IMR-90 (cell line): ENCODE data around the gene EGLN3. TPM values are rescaled to one million over a fixed set of nuclear protein-coding genes. Genes with fewer than 3 reads are reported as not detected.

Experiments used
- ATAC-seq: fragments of 200-7000 bp; cut with Tn5 transposase; 2 replicates; pipeline ENCODE4 v1.9.1; 2020; ENCODE audit warnings: low read depth, mild to moderate bottlenecking, moderate library complexity
- BruUV-seq: library from RNA; stranded (reverse); fragments of 400-500 nt; replicated peaks from 2 replicates; lab custom pipeline; 2021; lab: Mats Ljungman, UMichigan
- CTCF ChIA-PET: fragments of 300-600 bp; formaldehyde crosslinking; extraction: SDS; loops from one replicate; lab custom pipeline; 2021; ENCODE audit warnings: antibody characterized with exemption; lab: Yijun Ruan, JAX
- POLR2A ChIA-PET: fragments of 300-600 bp; sonication (Branson Sonifier 250); formaldehyde crosslinking; loops from one replicate; lab custom pipeline; 2022; ENCODE audit warnings: antibody characterized with exemption; ENCODE audit not compliant: unreplicated experiment; lab: Charles Lee
- DNase-seq: peaks from one replicate; pipeline ENCODE4 v3.0.0; 2013
- H2AFZ ChIP-seq: replicated peaks from 2 replicates; pipeline ENCODE3; 2013; ENCODE audit warnings: low read length, mild to moderate bottlenecking; ENCODE audit not compliant: poor library complexity
- H2AK5ac ChIP-seq: 2 replicates; pipeline ENCODE4 v1.6.1; 2013; ENCODE audit warnings: low read depth, low read length, inconsistent platforms
- H2AK9ac ChIP-seq: replicated peaks from 2 replicates; pipeline ENCODE3; 2013; ENCODE audit warnings: mild to moderate bottlenecking, low read depth, low read length, moderate library complexity; ENCODE audit not compliant: poor library complexity
- H2BK120ac ChIP-seq: 2 replicates; pipeline ENCODE4 v1.6.1; 2013; ENCODE audit warnings: low read depth, low read length, inconsistent platforms
- H2BK15ac ChIP-seq: 3 replicates; pipeline ENCODE4 v1.6.1; 2013; ENCODE audit warnings: low read depth, low read length, inconsistent platforms
- H2BK20ac ChIP-seq: 2 replicates; pipeline ENCODE4 v1.6.1; 2013; ENCODE audit warnings: low read depth, mild to moderate bottlenecking, inconsistent platforms, low read length, moderate library complexity
- H2BK5ac ChIP-seq: 2 replicates; pipeline ENCODE4 v1.6.1; 2013; ENCODE audit warnings: mild to moderate bottlenecking, low read depth, low read length, inconsistent platforms; ENCODE audit not compliant: poor library complexity, severe bottlenecking
- H3K14ac ChIP-seq: replicated peaks from 2 replicates; pipeline ENCODE4 v1.6.1; 2013; ENCODE audit warnings: low read depth, low read length, inconsistent platforms
- H3K18ac ChIP-seq: 2 replicates; pipeline ENCODE4 v1.6.1; 2013; ENCODE audit warnings: low read depth, low read length, control low read depth
- H3K23ac ChIP-seq: 2 replicates; pipeline ENCODE4 v1.6.1; 2013; ENCODE audit warnings: low read depth, low read length, inconsistent platforms
- H3K27ac ChIP-seq: 2 replicates; pipeline ENCODE4 v1.5.1; 2013; ENCODE audit warnings: mild to moderate bottlenecking, control low read depth, low read length; ENCODE audit not compliant: insufficient read depth
- H3K27me3 ChIP-seq: 2 replicates; pipeline ENCODE4 v1.6.1; 2013; ENCODE audit warnings: low read length; ENCODE audit not compliant: control insufficient read depth, insufficient read depth
- H3K36me3 ChIP-seq: 2 replicates; pipeline ENCODE4 v1.6.1; 2013; ENCODE audit warnings: low read length, mixed read lengths; ENCODE audit not compliant: control insufficient read depth, insufficient read depth
- H3K4ac ChIP-seq: 2 replicates; pipeline ENCODE4 v1.6.1; 2013; ENCODE audit warnings: low read depth, low read length, inconsistent platforms
- H3K4me1 ChIP-seq: 2 replicates; pipeline ENCODE4 v1.6.1; 2013; ENCODE audit warnings: low read length, mixed read lengths; ENCODE audit not compliant: control insufficient read depth, insufficient read depth
- H3K4me2 ChIP-seq: 2 replicates; pipeline ENCODE4 v1.6.1; 2013; ENCODE audit warnings: low read depth, mild to moderate bottlenecking, control low read depth, low read length, moderate library complexity
- H3K4me3 ChIP-seq: 2 replicates; pipeline ENCODE4 v1.5.1; 2013; ENCODE audit warnings: low read depth, mild to moderate bottlenecking, control low read depth, low read length, moderate library complexity; ENCODE audit not compliant: insufficient read depth
- H3K56ac ChIP-seq: 2 replicates; pipeline ENCODE4 v1.6.1; 2013; ENCODE audit warnings: low read length, inconsistent platforms; ENCODE audit not compliant: insufficient read depth; ENCODE audit errors: extremely low read depth
- H3K79me1 ChIP-seq, 2 experiments: 2 replicates each; pipeline ENCODE4 v1.6.1; 2013; ENCODE audit warnings: low read length in 2 of 2, inconsistent platforms in 1 of 2, low read depth in 1 of 2
- H3K9ac ChIP-seq: 2 replicates; pipeline ENCODE4 v1.6.1; 2013; ENCODE audit warnings: low read depth, low read length, control low read depth
- H3K9me1 ChIP-seq: 2 replicates; pipeline ENCODE4 v1.6.1; 2013; ENCODE audit warnings: low read length, inconsistent platforms; ENCODE audit not compliant: insufficient read depth
- H3K9me3 ChIP-seq: 2 replicates; pipeline ENCODE4 v1.6.1; 2013; ENCODE audit warnings: low read length; ENCODE audit not compliant: control insufficient read depth, insufficient read depth
- H4K20me1 ChIP-seq: 2 replicates; pipeline ENCODE4 v1.6.1; 2013; ENCODE audit warnings: low read length, inconsistent platforms; ENCODE audit not compliant: insufficient read depth
- H4K5ac ChIP-seq: 2 replicates; pipeline ENCODE4 v1.6.1; 2013; ENCODE audit warnings: mild to moderate bottlenecking, low read depth, low read length, control low read depth
- H4K8ac ChIP-seq, 2 experiments: 2 replicates each; pipeline ENCODE4 v1.6.1; 2013; ENCODE audit warnings: low read depth in 2 of 2, low read length in 2 of 2, control low read depth in 1 of 2, inconsistent platforms in 1 of 2
- H4K91ac ChIP-seq: 2 replicates; pipeline ENCODE4 v1.6.1; 2013; ENCODE audit warnings: low read depth, low read length, inconsistent platforms; ENCODE audit not compliant: insufficient read depth
- BHLHE40 ChIP-seq: fragments of 150-350 bp; IDR thresholded peaks from 2 replicates; pipeline ENCODE4 v1.6.1; 2016; ENCODE audit warnings: mild to moderate bottlenecking, low read depth, low read length
- CEBPB ChIP-seq: IDR thresholded peaks from 2 replicates; pipeline ENCODE4 v1.6.1; 2012; ENCODE audit warnings: low read depth, low read length, improper control_type of control experiment
- CHD1 ChIP-seq: IDR thresholded peaks from 2 replicates; pipeline ENCODE4 v1.6.1; 2012; ENCODE audit warnings: low read depth, low read length, improper control_type of control experiment
- FOS ChIP-seq: fragments of 150-350 bp; IDR thresholded peaks from 2 replicates; pipeline ENCODE4 v1.6.1; 2016; ENCODE audit warnings: low read depth, low read length
- MAFK ChIP-seq: IDR thresholded peaks from 2 replicates; pipeline ENCODE4 v1.6.1; 2012; ENCODE audit warnings: low read depth, low read length, improper control_type of control experiment
- MAZ ChIP-seq: IDR thresholded peaks from 2 replicates; pipeline ENCODE4 v1.6.1; 2012; ENCODE audit warnings: low read depth, mild to moderate bottlenecking, low read length, improper control_type of control experiment, moderate library complexity, borderline replicate concordance
- MXI1 ChIP-seq: IDR thresholded peaks from 2 replicates; pipeline ENCODE4 v1.6.1; 2012; ENCODE audit warnings: low read depth, mild to moderate bottlenecking, low read length, moderate library complexity, borderline replicate concordance
- NFE2L2 ChIP-seq: fragments of 150-350 bp; IDR thresholded peaks from 2 replicates; pipeline ENCODE4 v1.6.1; 2016; ENCODE audit warnings: low read depth, mild to moderate bottlenecking, low read length
- POLR2A ChIP-seq: IDR thresholded peaks from 2 replicates; pipeline ENCODE4 v1.6.1; 2012; ENCODE audit warnings: mild to moderate bottlenecking, low read depth, low read length
- RAD21 ChIP-seq: IDR thresholded peaks from 2 replicates; pipeline ENCODE4 v1.6.1; 2012; ENCODE audit warnings: low read length, improper control_type of control experiment
- RCOR1 ChIP-seq: IDR thresholded peaks from 2 replicates; pipeline ENCODE4 v1.6.1; 2012; ENCODE audit warnings: mild to moderate bottlenecking, low read length, improper control_type of control experiment; ENCODE audit not compliant: insufficient replicate concordance
- RFX5 ChIP-seq: IDR thresholded peaks from 2 replicates; pipeline ENCODE4 v1.8.0; 2012; ENCODE audit warnings: low read depth, mild to moderate bottlenecking, low read length, moderate library complexity
- SMC3 ChIP-seq: fragments of 150-350 bp; IDR thresholded peaks from 2 replicates; pipeline ENCODE4 v1.6.1; 2016; ENCODE audit warnings: low read depth, mild to moderate bottlenecking, antibody characterized with exemption, low read length, moderate library complexity
- WGBS, 2 experiments: methylation state at CpG; one replicate each; pipeline versions ENCODE4 v1.1.5 to v1.1.7; 2013; ENCODE audit warnings: missing lambda C conversion rate in 2 of 2; ENCODE audit not compliant: insufficient read length in 1 of 2; ENCODE audit errors: extremely low coverage in 2 of 2; 5-methylcytosine and 5-hydroxymethylcytosine counted together
- dilution Hi-C: fragments of 300-500 bp; cut with HindIII; formaldehyde crosslinking; loops from one replicate; pipeline ENCODE4 v1.14.3; 2018; ENCODE audit warnings: low sequenced_read_pairs; ENCODE audit not compliant: unreplicated experiment
- in situ Hi-C: fragments of 300-500 bp; cut with MboI; formaldehyde crosslinking; loops from 3 replicates; pipeline ENCODE4 v1.14.3; 2019; ENCODE audit warnings: low sequenced_read_pairs, inconsistent platforms, mixed read lengths
- intact Hi-C: fragments of 100-400 bp; cut with micrococcal nuclease; formaldehyde crosslinking; loops from 2 replicates; pipeline ENCODE4 v1.10.0; 2022
- polyA plus RNA-seq, 3 experiments: library from polyadenylated mRNA; depleted of rRNA; stranded (reverse); fragments of >200 nt; gene quantifications; 2 replicates each; pipeline ENCODE4 v1.2.3, GENCODE V29; 2012; ENCODE audit warnings: low replicate concordance in 1 of 3
- total RNA-seq: library from RNA; depleted of rRNA; stranded (reverse); fragments of >200 nt; gene quantifications from 2 replicates; pipeline ENCODE4 v1.2.3, GENCODE V29; 2012
- TF ChIP-seq, protein P1 (sequence below): conservative IDR thresholded peaks from 2 replicates; pipeline ENCODE4 v1.5.1; 2012; ENCODE audit warnings: mild to moderate bottlenecking, low read depth, low read length, improper control_type of control experiment
- TF ChIP-seq, protein P2 (sequence below): fragments of 150-350 bp; IDR thresholded peaks from 2 replicates; pipeline ENCODE4 v1.6.1; 2017; ENCODE audit warnings: mild to moderate bottlenecking, antibody characterized with exemption, low read length, low read depth
- TF ChIP-seq, protein P3 (sequence below): fragments of 150-350 bp; IDR thresholded peaks from 2 replicates; pipeline ENCODE4 v1.6.1; 2016; ENCODE audit warnings: low read depth, mild to moderate bottlenecking, low read length, moderate library complexity, borderline replicate concordance

EGLN3 gene
- total and polyA plus RNA-seq, 2 of the 4 experiments (the other 2 are of a cell fraction): under 0.01 to 0.03 TPM

DNA sequence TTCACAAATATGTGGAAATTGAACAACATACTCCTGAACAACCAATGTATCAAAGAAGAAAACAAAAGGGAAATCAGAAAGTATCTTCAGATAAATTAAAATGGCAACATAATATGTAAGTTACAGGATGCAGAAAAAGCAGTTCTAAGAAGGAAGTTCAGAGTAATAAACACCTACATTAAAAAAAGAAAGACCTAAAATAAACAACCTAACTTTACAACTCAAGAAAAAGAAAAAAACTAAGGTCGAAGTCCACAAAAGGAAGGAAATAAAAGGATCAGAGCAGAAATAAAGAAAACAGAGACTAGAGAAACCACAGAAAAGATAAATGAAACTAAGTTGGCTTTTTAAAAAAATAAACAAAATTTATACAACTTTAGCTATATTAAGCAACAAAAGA lies 59.2 kb downstream of the EGLN3 start:
- Histone ChIP-seq H3K18ac (no peak overlapping the region), H3K9me3 (no peaks in the 10 kb centered on the region), H3K36me3 (no peaks in the 10 kb centered on the region), H4K8ac (no peak overlapping the region), H4K20me1 (no peaks in the 10 kb centered on the region), H2BK15ac (no peak overlapping the region), H3K4me1 (no peaks in the 10 kb centered on the region), H2BK5ac (no peak overlapping the region), H2AK5ac (no peak overlapping the region), H3K27ac (no peak overlapping the region), H2BK120ac (no peak overlapping the region), H2AFZ (no peak overlapping the region), H3K27me3 (no peaks in the 10 kb centered on the region), H3K4ac (no peak overlapping the region), H2BK20ac (no peak overlapping the region), H3K4me2 (no peak overlapping the region), H2AK9ac (no peak overlapping the region), H4K91ac (no peak overlapping the region), H3K23ac (no peak overlapping the region), H3K56ac (no peak overlapping the region), H3K4me3 (no peak overlapping the region), H3K79me1 (no peaks in the 10 kb centered on the region), H3K9ac (no peak overlapping the region), H4K5ac (no peak overlapping the region), H3K9me1 (no peaks in the 10 kb centered on the region), H3K14ac (no peak overlapping the region)
- no TSS peak for BruUV-seq
- in situ Hi-C loops (no loop called here), intact Hi-C loops (no loop called here), dilution Hi-C loops (no loop called here)
- ChIA-PET POLR2A (no interaction called here), CTCF (no interaction called here)
- TF ChIP-seq SMC3 (no peak), MAFK (no peak), MXI1 (no peak), NFE2L2 (no peak), FOS (no peak), BHLHE40 (no peak), MAZ (no peak), POLR2A (no peak), CEBPB (no peak), CHD1 (no peak), RFX5 (no peak), RCOR1 (no peak), RAD21 (no peak)
- TF ChIP-seq, protein P1, sequence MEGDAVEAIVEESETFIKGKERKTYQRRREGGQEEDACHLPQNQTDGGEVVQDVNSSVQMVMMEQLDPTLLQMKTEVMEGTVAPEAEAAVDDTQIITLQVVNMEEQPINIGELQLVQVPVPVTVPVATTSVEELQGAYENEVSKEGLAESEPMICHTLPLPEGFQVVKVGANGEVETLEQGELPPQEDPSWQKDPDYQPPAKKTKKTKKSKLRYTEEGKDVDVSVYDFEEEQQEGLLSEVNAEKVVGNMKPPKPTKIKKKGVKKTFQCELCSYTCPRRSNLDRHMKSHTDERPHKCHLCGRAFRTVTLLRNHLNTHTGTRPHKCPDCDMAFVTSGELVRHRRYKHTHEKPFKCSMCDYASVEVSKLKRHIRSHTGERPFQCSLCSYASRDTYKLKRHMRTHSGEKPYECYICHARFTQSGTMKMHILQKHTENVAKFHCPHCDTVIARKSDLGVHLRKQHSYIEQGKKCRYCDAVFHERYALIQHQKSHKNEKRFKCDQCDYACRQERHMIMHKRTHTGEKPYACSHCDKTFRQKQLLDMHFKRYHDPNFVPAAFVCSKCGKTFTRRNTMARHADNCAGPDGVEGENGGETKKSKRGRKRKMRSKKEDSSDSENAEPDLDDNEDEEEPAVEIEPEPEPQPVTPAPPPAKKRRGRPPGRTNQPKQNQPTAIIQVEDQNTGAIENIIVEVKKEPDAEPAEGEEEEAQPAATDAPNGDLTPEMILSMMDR: no peak
- TF ChIP-seq, protein P2, sequence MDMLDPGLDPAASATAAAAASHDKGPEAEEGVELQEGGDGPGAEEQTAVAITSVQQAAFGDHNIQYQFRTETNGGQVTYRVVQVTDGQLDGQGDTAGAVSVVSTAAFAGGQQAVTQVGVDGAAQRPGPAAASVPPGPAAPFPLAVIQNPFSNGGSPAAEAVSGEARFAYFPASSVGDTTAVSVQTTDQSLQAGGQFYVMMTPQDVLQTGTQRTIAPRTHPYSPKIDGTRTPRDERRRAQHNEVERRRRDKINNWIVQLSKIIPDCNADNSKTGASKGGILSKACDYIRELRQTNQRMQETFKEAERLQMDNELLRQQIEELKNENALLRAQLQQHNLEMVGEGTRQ: no peak
- TF ChIP-seq, protein P3, sequence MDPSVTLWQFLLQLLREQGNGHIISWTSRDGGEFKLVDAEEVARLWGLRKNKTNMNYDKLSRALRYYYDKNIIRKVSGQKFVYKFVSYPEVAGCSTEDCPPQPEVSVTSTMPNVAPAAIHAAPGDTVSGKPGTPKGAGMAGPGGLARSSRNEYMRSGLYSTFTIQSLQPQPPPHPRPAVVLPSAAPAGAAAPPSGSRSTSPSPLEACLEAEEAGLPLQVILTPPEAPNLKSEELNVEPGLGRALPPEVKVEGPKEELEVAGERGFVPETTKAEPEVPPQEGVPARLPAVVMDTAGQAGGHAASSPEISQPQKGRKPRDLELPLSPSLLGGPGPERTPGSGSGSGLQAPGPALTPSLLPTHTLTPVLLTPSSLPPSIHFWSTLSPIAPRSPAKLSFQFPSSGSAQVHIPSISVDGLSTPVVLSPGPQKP: no peak
- DNase-seq: no peak
- ATAC-seq: no peak
- no CpG with 5 or more reads among the region's 1 CpG for WGBS, 2 experiments
